GM20000 (cell line): Measurements from ENCODE around the gene RBL1.
"Not testable (repeated sequence)": the region's sequence is repeated elsewhere in the genome, so short reads cannot be mapped to it uniquely, and the experiment has no call there.

Experiments used
- DNase-seq: peaks from one replicate; pipeline ENCODE4 v3.0.0; 2012; ENCODE audit warnings: low spot score
- TF ChIP-seq, protein P1 (sequence below): IDR thresholded peaks from 2 replicates; pipeline ENCODE4 v1.5.1; 2012; ENCODE audit warnings: mild to moderate bottlenecking, control low read depth; ENCODE audit errors: extremely low read depth, missing control alignments

RBL1 gene

DNA sequence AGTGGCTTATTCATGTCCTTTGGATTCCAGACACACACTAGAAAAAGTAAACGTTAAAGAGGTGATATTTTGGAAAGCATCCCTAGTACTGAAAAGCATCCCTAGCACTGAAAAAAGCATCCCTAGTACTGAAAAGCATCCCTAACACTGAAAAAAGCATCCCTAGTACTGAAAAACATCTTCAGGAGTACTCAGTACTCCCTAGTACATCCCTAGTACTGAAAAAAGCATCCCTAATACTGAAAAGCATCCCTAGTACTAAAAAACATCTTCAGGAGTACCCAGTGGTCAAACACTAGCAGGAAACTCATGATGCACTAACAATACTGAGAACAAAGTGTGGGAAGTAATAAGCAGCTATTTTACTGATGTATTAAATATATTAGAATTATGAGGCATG is 98.7 kb downstream of the RBL1 start:
- no peak for DNase-seq
- TF ChIP-seq, protein P1, sequence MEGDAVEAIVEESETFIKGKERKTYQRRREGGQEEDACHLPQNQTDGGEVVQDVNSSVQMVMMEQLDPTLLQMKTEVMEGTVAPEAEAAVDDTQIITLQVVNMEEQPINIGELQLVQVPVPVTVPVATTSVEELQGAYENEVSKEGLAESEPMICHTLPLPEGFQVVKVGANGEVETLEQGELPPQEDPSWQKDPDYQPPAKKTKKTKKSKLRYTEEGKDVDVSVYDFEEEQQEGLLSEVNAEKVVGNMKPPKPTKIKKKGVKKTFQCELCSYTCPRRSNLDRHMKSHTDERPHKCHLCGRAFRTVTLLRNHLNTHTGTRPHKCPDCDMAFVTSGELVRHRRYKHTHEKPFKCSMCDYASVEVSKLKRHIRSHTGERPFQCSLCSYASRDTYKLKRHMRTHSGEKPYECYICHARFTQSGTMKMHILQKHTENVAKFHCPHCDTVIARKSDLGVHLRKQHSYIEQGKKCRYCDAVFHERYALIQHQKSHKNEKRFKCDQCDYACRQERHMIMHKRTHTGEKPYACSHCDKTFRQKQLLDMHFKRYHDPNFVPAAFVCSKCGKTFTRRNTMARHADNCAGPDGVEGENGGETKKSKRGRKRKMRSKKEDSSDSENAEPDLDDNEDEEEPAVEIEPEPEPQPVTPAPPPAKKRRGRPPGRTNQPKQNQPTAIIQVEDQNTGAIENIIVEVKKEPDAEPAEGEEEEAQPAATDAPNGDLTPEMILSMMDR = no peak

DNA sequence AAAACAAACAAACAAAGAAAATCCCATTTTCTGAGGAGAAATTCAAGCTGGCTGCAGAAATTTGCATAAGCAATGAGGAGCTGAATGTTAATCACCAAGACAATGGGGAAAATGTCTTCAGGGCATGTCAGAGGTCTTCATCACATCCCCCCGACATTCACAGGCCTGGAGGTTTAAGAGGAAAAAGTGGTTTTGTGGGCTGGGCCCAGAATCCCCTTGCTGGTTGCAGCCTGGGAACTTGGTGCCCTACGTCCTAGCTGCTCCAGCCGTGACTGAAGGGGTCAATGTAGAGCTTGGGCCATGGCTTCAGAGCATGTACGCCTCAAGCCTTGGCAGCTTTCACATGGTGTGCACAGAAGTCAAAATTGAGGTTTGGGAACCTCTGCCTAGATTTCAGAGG is 101.6 kb downstream of the RBL1 start:
- DNase-seq = not testable (repeated sequence)

DNA sequence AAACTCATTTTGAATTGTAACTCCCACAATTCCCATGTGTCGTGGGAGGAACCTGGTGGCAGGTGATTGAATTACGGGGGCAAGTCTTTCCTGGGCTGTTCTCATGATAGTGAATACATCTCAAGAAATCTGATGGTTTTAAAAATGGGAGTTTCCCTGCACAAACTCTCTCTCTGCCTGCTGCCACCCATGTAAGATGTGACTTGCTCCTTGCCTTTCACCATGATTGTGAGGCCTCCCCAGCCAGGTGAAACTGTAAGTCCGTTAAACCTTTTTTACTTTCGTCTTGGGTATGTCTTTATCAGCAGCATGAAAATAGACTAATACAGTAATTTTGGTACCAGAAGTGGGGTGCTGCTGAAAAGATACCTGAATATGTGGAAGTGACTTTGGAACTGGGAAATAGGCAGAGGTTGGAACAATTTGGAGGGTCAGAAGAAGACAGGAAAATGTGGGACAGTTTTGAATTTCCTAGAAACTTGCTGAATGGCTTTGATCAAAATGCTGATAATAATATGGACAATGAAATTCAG is 102.9 kb downstream of the RBL1 start:
- TF ChIP-seq, protein P1 = no peak
- no peak for DNase-seq

DNA sequence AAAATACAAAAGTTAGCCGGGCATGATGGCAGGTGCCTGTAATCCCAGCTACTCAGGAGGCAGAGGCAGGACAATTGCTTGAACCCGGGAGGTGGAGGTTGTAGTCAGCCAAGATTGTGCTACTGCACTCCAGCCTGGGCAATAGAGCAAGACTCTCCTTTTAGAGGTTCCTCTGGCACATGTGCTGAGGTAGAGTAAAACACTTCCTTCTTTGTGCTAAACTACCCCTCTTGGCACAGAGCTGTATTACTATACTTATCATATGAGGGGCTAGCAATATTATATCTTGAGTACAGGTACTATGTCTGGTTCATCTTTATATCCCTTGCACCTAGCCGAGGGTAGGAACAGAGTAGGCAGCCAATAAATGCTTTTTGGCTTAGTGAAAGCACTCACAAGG is 104.1 kb downstream of the RBL1 start:
- DNase-seq = no peak
- TF ChIP-seq, protein P1 = no peak

DNA sequence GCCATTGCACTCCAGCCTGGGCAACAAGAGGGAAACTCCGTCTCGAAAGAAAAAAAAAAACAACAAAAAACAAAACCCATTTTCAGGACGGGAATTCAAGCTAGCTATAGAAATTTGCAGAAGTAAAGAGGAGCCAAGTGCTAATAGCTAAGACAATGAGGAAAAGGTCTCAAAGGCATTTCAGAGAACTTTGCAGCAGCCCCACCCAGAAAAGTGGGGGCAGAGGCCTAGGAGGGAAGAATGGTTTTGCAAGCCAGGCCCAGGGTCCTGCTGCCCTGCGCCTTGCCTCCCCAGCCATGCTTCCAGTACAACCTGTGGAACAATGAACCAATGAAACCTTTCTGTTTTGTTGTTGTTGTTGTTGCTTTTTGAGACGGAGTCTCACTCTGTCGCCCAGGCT is 106.0 kb downstream of the RBL1 start:
- TF ChIP-seq, protein P1 = no peak
- DNase-seq = no peak

DNA sequence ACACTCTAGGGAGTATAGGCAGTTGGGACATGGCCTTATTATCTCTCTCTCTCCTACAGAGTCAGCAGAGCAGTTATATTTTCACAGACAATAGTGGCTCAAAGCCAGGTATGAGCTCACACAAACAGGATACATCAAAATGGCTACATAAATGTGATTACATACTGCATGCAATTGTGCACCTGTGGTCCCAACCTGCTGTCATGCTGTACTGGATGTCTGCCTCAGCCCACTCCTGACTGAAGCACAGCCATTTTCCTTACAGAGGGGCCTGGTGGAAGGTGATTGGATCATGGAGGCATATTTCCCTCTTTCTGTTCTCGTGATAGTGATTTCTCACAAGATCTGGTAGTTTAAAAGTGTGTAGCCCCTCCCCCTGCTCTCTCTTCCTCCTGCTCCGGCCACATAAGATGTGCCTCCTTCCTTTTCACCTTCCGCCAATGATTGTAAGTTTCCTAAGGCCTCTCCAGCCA is 107.3 kb downstream of the RBL1 start:
- TF ChIP-seq, protein P1 = no peak
- no peak for DNase-seq

DNA sequence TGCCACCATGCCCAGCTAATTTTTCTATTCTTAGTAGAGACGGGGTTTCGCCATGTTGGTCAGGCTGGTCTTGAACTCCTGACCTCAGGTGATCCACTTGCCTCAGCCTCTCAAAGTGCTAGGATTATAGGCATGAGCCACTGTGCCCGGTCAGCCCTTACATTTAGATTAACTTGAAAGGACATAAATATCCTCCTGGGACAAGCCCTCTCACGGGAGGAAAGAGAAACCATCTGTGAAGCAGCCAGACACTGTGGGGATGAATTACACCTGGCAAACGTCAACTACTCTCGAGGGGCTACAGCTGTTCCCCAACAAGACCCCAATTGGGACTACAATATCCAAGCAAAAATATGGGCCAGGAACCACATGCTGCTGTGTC is 111.5 kb downstream of the RBL1 start:
- TF ChIP-seq, protein P1 = no peak
- no peak for DNase-seq

DNA sequence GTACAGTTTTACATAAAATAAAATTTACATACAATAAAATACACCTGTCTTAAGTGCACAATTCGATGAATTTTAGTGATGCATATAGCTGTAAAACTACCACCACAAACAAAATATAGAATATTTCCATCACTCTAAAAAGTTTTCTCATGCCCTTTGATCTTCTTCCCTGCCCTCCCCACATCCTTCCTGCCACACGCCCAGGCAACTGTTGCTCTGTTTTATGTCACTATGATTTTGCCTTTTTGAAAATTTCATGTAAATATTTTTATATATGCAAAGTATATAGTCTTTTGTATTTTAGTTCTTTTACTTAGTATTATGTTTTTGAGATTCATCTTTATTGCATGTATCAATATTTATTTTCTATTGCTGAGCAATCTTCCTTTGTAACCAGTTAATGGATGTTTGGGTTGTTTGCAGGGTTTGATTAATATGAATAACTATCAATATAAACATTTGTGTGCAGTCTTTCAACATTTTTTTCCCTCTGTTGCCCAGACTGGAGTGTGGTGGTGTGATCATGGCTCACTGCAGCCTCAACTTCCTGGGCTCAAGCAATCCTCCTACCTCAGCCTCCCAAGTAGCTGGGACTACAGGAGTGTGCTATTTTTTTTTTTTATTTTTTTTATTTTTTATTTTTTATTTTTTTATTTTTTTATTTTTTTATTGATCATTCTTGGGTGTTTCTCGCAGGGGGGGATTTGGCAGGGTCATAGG is 120.5 kb downstream of the RBL1 start:
- TF ChIP-seq, protein P1 = no peak
- DNase-seq = no peak
